GM18511 (cell line): ENCODE measurements around the gene SEMA3E.
"Not testable (repeated sequence)": the region's sequence is repeated elsewhere in the genome, so short reads cannot be mapped to it uniquely, and the experiment has no call there.

Source experiments
- ATAC-seq: cut with Tn5 transposase; IDR thresholded peaks from one replicate; pipeline ENCODE4 v1.9.1; 2021; ENCODE audit warnings: mild to moderate bottlenecking, moderate library complexity; ENCODE audit not compliant: unreplicated experiment

Gene SEMA3E

GRCh38 chr7:83457022-83457892 is 191.7 kb downstream of the SEMA3E start:
- peak; percentile 90 for ATAC-seq

- no peak for ATAC-seq
These were observed 192.5 kb downstream of the SEMA3E start for GRCh38 chr7:83456413-83456812.

GRCh38 chr7:83455612-83456011 is 193.3 kb downstream of the SEMA3E start:
- ATAC-seq: no peak

- no peak for ATAC-seq
These were observed 196.7 kb downstream of the SEMA3E start for GRCh38 chr7:83452256-83452655.

- ATAC-seq: no peak
These were observed 197.4 kb downstream of the SEMA3E start for GRCh38 chr7:83451501-83452045.

GRCh38 chr7:83449781-83450180 is 199.2 kb downstream of the SEMA3E start:
- no peak for ATAC-seq

GRCh38 chr7:83447681-83448080 is 201.3 kb downstream of the SEMA3E start:
- ATAC-seq: no peak

- no peak for ATAC-seq
These were observed 202.8 kb downstream of the SEMA3E start for GRCh38 chr7:83446102-83446669.

GRCh38 chr7:83442911-83443310 is 206.0 kb downstream of the SEMA3E start:
- ATAC-seq: no peak

GRCh38 chr7:83439026-83439425 is 209.9 kb downstream of the SEMA3E start:
- no peak for ATAC-seq

- not testable (repeated sequence) for ATAC-seq
These were observed 218.7 kb downstream of the SEMA3E start for GRCh38 chr7:83430289-83430688.

GRCh38 chr7:83429493-83429892 is 219.4 kb downstream of the SEMA3E start:
- no peak for ATAC-seq

- ATAC-seq: no peak
These were observed 221.1 kb downstream of the SEMA3E start for GRCh38 chr7:83427884-83428283.

- ATAC-seq: no peak
These were observed 222.6 kb downstream of the SEMA3E start for GRCh38 chr7:83426325-83426724.

GRCh38 chr7:83419013-83419412 is 229.9 kb downstream of the SEMA3E start:
- ATAC-seq: no peak

GRCh38 chr7:83415840-83416239 is 233.1 kb downstream of the SEMA3E start:
- no peak for ATAC-seq

- no peak for ATAC-seq
These were observed 234.0 kb downstream of the SEMA3E start for GRCh38 chr7:83414947-83415346.

GRCh38 chr7:83413831-83414230 is 235.1 kb downstream of the SEMA3E start:
- no peak for ATAC-seq

- no peak for ATAC-seq
These were observed 235.5 kb downstream of the SEMA3E start for GRCh38 chr7:83413424-83413823.

GRCh38 chr7:83410989-83411591 is 237.8 kb downstream of the SEMA3E start:
- peak; percentile 77 for ATAC-seq

GRCh38 chr7:83394776-83395175 is 254.2 kb downstream of the SEMA3E start:
- ATAC-seq: no peak

GRCh38 chr7:83388436-83388835 is 260.5 kb downstream of the SEMA3E start:
- no peak for ATAC-seq
